Osteocyte (in vitro differentiated cells): ENCODE data around the gene TMEM125. TPM values are rescaled to one million over a fixed set of nuclear protein-coding genes. Genes with fewer than 3 reads are reported as not detected.

Source experiments
- DNase-seq: peaks from one replicate; pipeline ENCODE4 v3.0.0; 2021; ENCODE audit warnings: mixed read lengths; ENCODE audit not compliant: unreplicated experiment; ENCODE audit errors: extremely low spot score
- H3K27ac Mint-ChIP-seq: one replicate; pipeline ENCODE4 v1.8.0; 2021; ENCODE audit warnings: mild to moderate bottlenecking, mixed read lengths; ENCODE audit not compliant: unreplicated experiment
- H3K27me3 Mint-ChIP-seq: one replicate; pipeline ENCODE4 v1.8.0; 2021; ENCODE audit warnings: mixed read lengths; ENCODE audit not compliant: unreplicated experiment
- H3K36me3 Mint-ChIP-seq: one replicate; pipeline ENCODE4 v1.8.0; 2021; ENCODE audit warnings: mixed read lengths; ENCODE audit not compliant: unreplicated experiment
- H3K4me1 Mint-ChIP-seq: one replicate; pipeline ENCODE4 v1.8.0; 2021; ENCODE audit warnings: mixed read lengths; ENCODE audit not compliant: unreplicated experiment
- H3K4me3 Mint-ChIP-seq: one replicate; pipeline ENCODE4 v1.8.0; 2021; ENCODE audit warnings: mild to moderate bottlenecking, moderate library complexity, mixed read lengths; ENCODE audit not compliant: unreplicated experiment
- H3K9me3 Mint-ChIP-seq: one replicate; pipeline ENCODE4 v1.8.0; 2021; ENCODE audit warnings: mixed read lengths; ENCODE audit not compliant: unreplicated experiment
- CTCF ChIP-seq: fragments of 200-600 bp; sonication (generic); IDR thresholded peaks from 2 replicates; pipeline ENCODE4 v1.5.0; 2021; ENCODE audit warnings: antibody characterized with exemption, mild to moderate bottlenecking, moderate library complexity
- long read RNA-seq: library from polyadenylated mRNA; unstranded; transcript quantifications from one replicate; pipeline ENCODE4 v2.0.0, GENCODE V29; 2021
- total RNA-seq: library from RNA; stranded (reverse); gene quantifications from 2 replicates; pipeline ENCODE4 v1.2.1, GENCODE V29; 2021

The TMEM125 gene
- total RNA-seq = not detected in 2 replicates
- long read RNA-seq = 0 reads

GRCh38 chr1:43269627-43270375 is at the start of gene TMEM125:
Gene TMEM125, plus strand, starts transcription at chr1:43269983. Its CDS starts 2,740 bp downstream, at chr1:43272723.
- no peak for TF ChIP-seq CTCF
- H3K4me1 Mint-ChIP-seq = peaks cover 14% of the 10 kb centered on the region
- no peaks in the 10 kb centered on the region for H3K36me3 Mint-ChIP-seq
- no peak within 1 kb of the TSS for H3K27ac Mint-ChIP-seq
- peaks cover 7% of the 10 kb centered on the region for H3K27me3 Mint-ChIP-seq
- no peaks in the 10 kb centered on the region for H3K9me3 Mint-ChIP-seq
- no peak for DNase-seq
- H3K4me3 Mint-ChIP-seq = no peak within 1 kb of the TSS

- no peaks in the 10 kb centered on the region for H3K36me3 Mint-ChIP-seq
- no peaks in the 10 kb centered on the region for H3K27me3 Mint-ChIP-seq
- H3K9me3 Mint-ChIP-seq = no peaks in the 10 kb centered on the region
- peaks cover 3% of the 10 kb centered on the region for H3K4me1 Mint-ChIP-seq
- TF ChIP-seq CTCF = no peak
- H3K27ac Mint-ChIP-seq = no peak overlapping the region
- no peak for DNase-seq
- no peak overlapping the region for H3K4me3 Mint-ChIP-seq
Observed at GRCh38 chr1:43220905-43221778, 48.6 kb upstream of the TMEM125 start.

GRCh38 chr1:43221797-43222196 is 48.0 kb upstream of the TMEM125 start:
- no peak overlapping the region for H3K27ac Mint-ChIP-seq
- DNase-seq = no peak
- H3K36me3 Mint-ChIP-seq = no peaks in the 10 kb centered on the region
- no peaks in the 10 kb centered on the region for H3K27me3 Mint-ChIP-seq
- peaks cover 3% of the 10 kb centered on the region for H3K4me1 Mint-ChIP-seq
- H3K9me3 Mint-ChIP-seq = no peaks in the 10 kb centered on the region
- no peak for TF ChIP-seq CTCF
- no peak overlapping the region for H3K4me3 Mint-ChIP-seq

- Mint-ChIP-seq H3K9me3 (no peaks in the 10 kb centered on the region), H3K27me3 (no peaks in the 10 kb centered on the region), H3K4me1 (peaks cover 3% of the 10 kb centered on the region), H3K27ac (no peak overlapping the region), H3K4me3 (no peak overlapping the region), H3K36me3 (no peaks in the 10 kb centered on the region)
- no peak for TF ChIP-seq CTCF
- no peak for DNase-seq
Observed at GRCh38 chr1:43222879-43223278, 46.9 kb upstream of the TMEM125 start.

- H3K36me3 Mint-ChIP-seq = no peaks in the 10 kb centered on the region
- peak overlapping the region; percentile 50 for H3K27ac Mint-ChIP-seq
- H3K4me1 Mint-ChIP-seq = peaks cover 3% of the 10 kb centered on the region
- no peak for TF ChIP-seq CTCF
- no peaks in the 10 kb centered on the region for H3K9me3 Mint-ChIP-seq
- no peak for DNase-seq
- no peak overlapping the region for H3K4me3 Mint-ChIP-seq
- no peaks in the 10 kb centered on the region for H3K27me3 Mint-ChIP-seq
Observed at GRCh38 chr1:43225168-43225567, 44.6 kb upstream of the TMEM125 start.
